ENCODE measurements around the gene HOXA6. TPM values are rescaled to one million over a fixed set of nuclear protein-coding genes. Genes with fewer than 3 reads are reported as not detected.
A peak's percentile ranks its signal among the peaks of the same experiment; 100 is the strongest.

HOXA6 gene
- total RNA-seq, 4 donors from 2014 or later, result 1.1 to 13.1 (median 6.4) TPM

- TF ChIP-seq, protein P1, sequence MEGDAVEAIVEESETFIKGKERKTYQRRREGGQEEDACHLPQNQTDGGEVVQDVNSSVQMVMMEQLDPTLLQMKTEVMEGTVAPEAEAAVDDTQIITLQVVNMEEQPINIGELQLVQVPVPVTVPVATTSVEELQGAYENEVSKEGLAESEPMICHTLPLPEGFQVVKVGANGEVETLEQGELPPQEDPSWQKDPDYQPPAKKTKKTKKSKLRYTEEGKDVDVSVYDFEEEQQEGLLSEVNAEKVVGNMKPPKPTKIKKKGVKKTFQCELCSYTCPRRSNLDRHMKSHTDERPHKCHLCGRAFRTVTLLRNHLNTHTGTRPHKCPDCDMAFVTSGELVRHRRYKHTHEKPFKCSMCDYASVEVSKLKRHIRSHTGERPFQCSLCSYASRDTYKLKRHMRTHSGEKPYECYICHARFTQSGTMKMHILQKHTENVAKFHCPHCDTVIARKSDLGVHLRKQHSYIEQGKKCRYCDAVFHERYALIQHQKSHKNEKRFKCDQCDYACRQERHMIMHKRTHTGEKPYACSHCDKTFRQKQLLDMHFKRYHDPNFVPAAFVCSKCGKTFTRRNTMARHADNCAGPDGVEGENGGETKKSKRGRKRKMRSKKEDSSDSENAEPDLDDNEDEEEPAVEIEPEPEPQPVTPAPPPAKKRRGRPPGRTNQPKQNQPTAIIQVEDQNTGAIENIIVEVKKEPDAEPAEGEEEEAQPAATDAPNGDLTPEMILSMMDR (IDR thresholded peaks at IDR 0.05), result no peak
- peak; percentile 24 for DNase-seq (ENCODE audit: low spot score)
- no peak for ATAC-seq (ENCODE audit: low FRiP score)
Measured at GRCh38 chr7:27142580-27143022, 5.0 kb downstream of the HOXA6 start.

DNA sequence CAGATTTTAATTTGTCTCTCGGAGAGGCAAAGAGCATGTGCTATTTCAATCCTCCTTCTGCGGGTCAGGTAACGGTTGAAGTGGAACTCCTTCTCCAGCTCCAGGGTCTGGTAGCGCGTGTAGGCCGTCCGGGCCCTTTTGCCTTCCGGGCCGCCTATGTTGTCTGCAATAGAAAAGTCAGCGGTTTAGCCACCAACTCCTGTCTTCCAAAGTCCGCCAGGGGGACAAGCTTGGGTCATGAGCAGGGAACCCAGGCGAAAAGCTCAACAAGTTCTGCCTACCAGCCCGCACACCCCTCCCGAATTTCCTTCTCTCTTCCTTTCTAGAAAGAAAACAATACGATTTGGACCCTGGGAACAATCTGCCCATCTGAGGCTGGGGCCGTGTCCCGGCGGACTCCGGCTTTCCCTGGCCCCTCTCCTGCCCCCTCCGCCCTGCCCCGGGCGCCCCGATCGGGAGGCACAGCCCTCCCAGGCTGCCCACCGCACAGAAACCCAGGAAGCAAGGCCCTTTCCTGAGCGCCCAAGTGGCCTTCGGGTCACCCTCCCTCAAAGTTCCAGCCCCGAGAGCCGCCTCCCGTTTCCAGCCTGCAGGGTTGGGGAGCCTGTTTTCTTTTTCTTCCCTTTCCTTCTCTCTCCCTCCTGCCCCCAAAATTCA is 5.5 kb downstream of the HOXA6 start:
- no peak for ATAC-seq (ENCODE audit: low FRiP score)
- DNase-seq (ENCODE audit: low spot score), result peak; percentile 20
- TF ChIP-seq, protein P1 (IDR thresholded peaks at IDR 0.05), result no peak

DNA sequence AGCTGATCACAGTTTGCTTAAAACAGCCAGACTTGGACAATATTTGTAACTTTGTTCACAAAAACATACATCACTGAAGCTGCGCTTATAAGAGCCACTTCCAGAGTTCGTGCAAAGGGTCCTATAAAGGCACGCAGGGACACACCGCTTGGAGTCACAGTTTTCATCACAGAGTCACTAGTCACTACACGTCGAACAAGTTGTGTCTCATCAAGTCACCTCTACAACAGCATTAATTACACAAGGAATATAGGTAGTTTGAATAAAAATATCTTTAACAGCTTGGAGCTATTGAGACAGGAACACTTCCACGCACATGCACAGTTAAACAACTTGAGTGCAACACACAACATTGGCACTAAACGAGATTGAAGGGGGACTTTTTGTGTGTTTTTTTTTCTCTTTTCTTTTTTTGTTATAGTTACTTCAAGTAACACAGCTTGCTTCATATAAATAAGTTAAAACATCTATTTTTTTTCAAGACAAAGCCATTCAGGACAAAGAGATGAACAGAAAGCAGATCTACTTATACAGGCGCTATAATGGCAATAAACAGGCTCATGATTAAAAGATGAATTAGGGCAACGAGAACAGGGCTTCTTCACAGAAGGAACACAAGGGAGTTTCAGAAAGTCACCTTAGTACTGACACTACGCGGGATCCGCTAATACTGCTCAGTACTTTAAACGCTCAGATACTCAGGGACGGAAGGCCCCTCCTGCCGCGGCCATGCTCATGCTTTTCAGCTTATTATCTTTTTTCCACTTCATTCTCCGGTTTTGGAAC is 6.2 kb downstream of the HOXA6 start:
- TF ChIP-seq, protein P1 (IDR thresholded peaks at IDR 0.05), result no peak
- DNase-seq (ENCODE audit: low spot score) (peak; percentile 15), ATAC-seq (ENCODE audit: low FRiP score) (no peak)

DNA sequence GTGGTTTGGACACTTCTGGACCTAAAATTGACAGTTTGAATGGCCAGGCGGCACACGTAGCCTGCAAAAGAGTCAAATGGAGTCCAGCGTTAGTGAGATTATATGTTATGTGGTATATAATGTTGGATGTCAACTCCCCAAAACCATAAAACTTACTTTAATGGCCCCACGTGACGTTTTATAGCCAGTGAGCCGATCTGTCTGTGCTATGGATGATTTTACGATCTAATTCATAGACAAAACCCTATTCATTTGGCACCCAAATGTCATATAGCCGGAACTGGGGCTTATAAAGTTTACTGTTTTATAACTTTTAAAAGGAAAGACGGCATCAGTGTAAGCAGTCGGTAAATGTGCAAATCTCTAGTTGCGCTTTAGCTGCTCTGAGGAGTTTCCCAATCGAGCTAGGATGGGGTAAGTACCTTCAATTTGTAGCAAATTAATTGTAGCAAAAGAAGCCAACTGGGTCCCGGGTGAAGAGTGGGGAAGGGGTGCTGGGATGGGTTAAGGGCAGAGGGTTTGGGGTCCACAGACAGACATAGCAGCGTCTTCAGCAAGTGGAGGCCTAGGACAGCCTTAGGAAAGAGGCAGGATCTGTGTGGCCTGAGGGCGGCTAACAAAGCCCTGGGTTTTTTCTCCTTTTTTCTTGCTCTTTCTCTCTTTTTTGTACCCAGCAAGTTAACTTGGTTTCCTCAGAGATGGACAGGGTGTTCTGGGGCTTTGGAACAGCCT is 7.3 kb downstream of the HOXA6 start:
- ATAC-seq (ENCODE audit: low FRiP score), result no peak
- peak; percentile 12 for DNase-seq (ENCODE audit: low spot score)
- TF ChIP-seq, protein P1 (IDR thresholded peaks at IDR 0.05), result no peak

GRCh38 chr7:27139334-27140125 is 8.0 kb downstream of the HOXA6 start:
- DNase-seq (ENCODE audit: low spot score) (peak; percentile 21), ATAC-seq (ENCODE audit: low FRiP score) (no peak)
- TF ChIP-seq, protein P1 (IDR thresholded peaks at IDR 0.05), result no peak

DNA sequence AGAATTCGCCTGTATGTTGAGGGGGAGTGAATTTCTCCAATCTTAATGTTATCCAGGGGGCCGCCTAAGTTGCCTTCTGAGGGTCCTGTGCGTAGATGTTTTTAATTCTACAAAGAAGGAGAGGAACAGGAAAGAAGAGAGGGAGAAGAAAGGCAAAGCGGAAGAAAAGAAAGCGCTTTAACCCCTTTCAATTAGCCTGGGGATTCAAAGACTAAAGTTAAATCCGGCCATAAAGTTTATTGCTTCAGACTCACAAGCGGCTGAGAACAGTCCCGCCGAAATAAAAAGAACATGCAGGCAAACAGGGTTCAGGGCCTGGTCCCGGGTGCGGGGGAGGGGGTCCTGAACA is 8.6 kb downstream of the HOXA6 start:
- TF ChIP-seq, protein P1 (IDR thresholded peaks at IDR 0.05), result no peak
- DNase-seq (ENCODE audit: low spot score), result no peak
- ATAC-seq (ENCODE audit: low FRiP score), result no peak
